GM15510 (cell line): ENCODE data around the gene SERPINF2.

Experiments
- POLR2A ChIP-seq: IDR thresholded peaks from 3 replicates; pipeline ENCODE4 v1.6.1; 2011; ENCODE audit warnings: borderline replicate concordance; ENCODE audit not compliant: insufficient read length; ENCODE audit errors: extremely low read depth

The SERPINF2 gene

GRCh38 chr17:1783834-1784611, 41.4 kb downstream of the SERPINF2 start:
- TF ChIP-seq POLR2A, result no peak

DNA sequence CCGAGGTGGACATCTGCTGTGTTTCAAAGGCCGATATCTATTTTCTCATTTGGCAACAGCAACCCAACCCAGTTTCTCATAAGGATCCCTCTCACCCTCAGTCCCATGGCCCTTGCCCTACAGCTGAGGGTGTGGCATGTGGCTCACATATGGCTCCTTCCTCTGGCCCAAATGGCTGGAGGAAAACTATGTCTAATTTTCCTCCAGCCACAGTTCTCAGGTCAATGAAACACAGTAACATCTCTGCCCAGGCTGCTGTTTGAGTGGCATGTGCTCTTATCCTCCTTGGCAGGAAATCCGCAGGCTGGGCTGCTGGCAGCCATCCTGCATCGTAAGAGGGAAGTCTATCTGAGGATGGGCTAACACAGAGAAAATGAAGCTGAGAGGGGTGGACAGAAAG, 43.3 kb downstream of the SERPINF2 start:
- no peak for TF ChIP-seq POLR2A

DNA sequence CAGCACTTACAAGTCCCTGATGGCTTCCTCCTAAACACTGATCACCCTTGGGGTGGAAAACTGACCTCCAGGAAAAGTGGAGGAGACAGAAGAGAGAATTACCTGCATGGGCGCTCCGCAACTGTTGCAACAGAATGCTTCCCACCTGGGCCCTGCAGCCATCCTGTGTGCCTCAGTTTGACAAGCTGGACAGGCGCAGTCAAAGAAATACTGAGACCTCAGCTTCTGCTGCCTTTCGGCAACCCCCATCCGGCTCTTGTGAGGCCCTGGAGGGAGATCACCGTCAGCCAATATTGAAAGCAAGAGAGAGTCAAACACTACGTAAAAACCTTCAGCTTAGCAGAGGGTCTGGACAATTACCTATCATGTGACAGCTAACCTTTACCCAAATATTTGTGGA, 44.0 kb downstream of the SERPINF2 start:
- TF ChIP-seq POLR2A, result no peak

DNA sequence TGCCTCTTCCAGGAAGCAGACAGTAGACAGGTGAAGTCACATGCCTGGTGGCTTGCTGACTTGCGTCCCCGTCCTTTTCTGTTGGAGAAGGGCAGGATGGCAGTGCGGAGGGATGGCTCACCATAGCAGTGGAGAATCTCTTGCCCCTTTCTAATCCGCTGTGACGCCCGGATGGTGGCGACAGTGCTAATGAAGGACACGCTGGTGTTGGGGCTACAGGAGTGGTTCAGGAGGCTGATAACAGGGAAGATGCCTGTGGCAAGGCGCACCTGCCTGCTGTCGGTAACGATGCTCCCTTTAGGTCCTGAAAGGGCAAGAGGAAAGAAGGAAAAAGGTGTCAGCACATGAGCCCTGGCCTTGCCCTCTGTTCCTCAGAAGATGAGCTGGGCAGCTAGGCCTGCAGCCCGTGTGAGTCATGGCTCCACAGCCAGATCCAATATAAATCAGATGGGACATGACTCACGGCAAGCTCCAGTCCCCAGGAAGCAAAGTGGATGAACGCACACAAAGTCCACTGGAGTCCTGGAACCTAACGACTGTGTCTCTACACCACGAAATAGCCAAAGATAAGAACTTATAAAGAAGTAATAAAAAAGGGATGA, 44.7 kb downstream of the SERPINF2 start:
- no peak for TF ChIP-seq POLR2A

DNA sequence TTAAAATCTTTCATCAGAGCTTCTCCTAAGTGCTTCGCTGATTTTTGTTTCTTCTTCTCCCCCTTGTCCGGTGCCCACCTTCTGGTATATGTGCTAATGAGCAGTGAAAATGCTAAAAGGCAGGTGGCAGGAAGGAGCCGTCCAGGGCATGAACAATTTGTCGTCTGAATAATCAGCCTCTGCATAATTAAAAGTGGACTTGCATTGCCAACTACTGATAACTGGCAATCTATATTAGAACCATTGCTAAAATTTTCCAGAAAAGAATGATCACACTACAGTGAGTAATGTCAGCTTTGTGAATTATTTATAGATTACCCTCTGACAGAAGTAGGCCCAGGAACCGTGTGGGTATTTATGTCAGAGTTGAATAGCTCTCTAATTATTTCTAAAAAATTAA, 47.3 kb downstream of the SERPINF2 start:
- TF ChIP-seq POLR2A, result no peak

DNA sequence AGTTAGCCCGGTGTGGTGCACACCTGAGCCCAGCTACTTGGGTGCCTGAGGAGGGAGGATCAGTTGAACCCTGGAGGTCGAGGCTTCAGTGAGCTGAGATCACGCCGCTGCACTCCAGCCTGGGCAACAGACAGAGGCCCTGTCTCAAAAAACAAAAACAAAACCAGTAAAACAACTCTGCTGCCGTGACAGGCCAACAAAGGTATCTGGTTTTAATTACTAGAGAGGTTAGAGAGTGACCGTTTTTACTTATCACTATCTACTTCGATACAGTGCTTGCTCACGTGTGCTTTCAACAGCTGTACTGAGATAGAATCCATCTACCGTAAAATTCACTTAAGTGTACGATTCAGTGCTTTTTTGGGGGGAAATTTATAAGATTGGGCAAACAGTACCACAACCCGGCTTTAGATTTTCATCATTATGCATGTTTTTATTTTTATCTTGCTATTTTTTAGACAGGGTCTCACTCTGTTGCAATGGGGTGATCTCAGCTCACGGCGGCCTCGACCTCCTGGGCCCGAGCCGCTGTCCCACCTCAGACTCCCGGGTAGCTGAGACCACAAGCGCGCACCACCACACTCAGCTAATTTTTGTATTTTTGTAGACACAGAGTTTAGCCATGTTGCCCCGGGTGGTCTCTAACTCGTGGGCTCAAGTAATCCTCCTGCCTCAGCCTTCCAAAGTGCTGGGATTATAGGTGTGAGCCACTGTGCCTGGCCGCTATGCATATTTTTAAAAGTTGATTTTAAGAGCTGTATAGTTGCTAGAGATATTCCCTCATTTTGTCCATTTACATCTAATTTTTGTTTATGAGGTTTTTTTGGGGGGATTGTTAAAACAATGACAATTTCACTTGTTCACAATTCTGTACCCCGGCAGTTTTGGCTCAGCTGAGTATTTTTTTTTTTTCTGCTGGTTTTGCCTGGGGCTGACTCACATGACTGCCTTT, 50.1 kb downstream of the SERPINF2 start:
- no peak for TF ChIP-seq POLR2A

DNA sequence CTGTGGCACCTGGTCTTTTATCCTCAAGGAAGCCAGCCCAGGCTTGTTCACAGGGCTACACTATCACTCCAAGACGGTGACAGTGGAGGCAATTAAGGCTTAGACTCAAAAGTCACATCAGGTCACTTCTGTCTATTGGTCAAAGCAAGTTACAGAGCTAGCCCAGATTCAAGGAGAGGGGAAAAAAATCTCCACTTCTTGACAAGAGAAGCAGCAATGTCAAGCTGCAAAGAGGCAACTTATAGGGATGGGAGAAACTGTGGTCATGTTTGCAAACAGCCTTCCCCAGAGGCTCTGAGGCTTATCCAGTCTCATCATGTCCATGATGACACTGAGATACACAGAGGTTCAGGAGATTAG, 50.8 kb downstream of the SERPINF2 start:
- TF ChIP-seq POLR2A, result no peak

DNA sequence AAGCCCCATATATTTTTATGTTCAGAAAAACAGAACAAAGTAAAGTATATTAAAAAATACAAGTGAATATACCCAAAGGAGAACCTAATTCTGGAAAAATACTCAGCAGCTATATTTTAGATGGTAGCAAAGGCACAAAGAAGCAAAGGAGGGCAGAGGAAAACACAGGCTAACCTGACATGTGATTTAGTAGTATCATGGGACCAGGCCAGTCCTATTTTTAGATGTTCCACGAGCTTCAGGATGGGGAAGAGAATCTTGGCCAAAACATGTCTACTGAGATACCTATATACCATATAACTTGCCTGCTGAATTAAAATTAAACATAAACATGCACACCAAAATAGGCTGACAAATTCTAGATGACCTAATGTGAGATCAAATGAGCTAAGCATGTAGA, 54.1 kb downstream of the SERPINF2 start:
- TF ChIP-seq POLR2A, result no peak

DNA sequence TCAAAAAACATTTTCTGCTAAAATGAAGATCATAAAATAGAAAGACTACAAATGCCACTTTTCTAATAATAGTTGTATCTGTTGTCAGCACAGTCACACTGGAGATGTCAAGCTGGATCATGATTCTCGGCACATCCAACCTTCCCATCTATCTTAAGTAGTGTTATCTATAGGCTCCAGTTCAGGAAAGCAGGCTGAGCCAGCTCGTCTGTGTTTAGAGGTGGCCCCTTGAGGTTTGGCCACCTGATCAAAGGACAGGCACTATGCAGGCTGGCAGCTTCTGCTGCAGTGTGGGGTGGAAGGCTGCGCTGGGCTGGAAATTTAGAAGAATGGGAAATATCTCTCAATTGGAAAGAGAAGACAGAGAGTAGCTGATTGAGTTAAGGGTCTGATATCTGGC, 54.7 kb downstream of the SERPINF2 start:
- TF ChIP-seq POLR2A, result no peak

DNA sequence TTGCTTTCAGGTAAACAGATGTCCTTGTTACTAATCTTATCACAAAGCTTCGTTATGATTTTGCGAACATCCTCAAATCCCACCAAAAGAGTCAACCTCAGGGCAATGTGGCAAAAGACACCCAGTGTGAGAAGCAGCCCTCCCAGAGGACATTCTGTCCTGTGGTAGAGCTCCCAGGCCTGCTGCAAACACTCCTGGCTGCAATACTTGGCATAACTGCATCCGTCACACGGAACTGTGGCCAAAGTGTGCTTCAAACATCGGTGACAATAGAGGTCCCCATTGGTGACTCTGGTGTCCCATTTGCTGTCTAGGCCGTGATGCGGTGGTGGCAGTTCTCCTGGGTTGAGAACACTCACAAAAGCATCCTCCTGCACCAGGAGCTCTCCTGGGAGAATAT, 57.6 kb downstream of the SERPINF2 start:
- no peak for TF ChIP-seq POLR2A

DNA sequence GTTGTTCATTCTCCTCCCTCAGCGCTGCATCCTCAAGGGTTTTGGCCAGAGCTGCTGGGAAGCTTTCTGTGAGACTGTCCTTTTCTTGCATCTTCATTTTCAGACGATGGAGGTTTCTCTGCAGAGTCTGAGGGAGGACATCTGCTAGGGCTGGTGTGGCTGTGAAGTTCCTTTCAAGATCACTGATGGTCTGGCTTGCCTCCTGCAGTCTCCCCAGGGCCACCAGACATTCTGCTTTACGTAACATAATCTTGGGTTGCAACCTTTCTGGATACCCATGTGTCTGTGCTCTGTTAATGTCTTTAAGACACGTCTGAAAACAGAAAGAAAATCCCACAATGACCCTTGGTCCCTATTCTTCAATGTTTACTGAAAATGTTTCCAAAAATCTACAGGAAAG, 58.0 kb downstream of the SERPINF2 start:
- no peak for TF ChIP-seq POLR2A

GRCh38 chr17:1802429-1802828, 59.8 kb downstream of the SERPINF2 start:
- no peak for TF ChIP-seq POLR2A

- TF ChIP-seq POLR2A, result no peak
These were observed 60.6 kb downstream of the SERPINF2 start for GRCh38 chr17:1803280-1803679.
